Cardiac muscle cell (in vitro differentiated cells and primary cell): ENCODE results near the gene TMEM238. TPM values are rescaled to one million over a fixed set of nuclear protein-coding genes. Genes with fewer than 3 reads are reported as not detected.

ENCODE experiments used
- DNase-seq, 2 donors: peaks; one replicate each; pipeline versions ENCODE4 v3.0.0 to v3.0.0-alpha.2; 2010 to 2017; ENCODE audit warnings: low read depth in 1 of 2, low spot score in 1 of 2
- H3K27ac ChIP-seq: fragments of 200-600 bp; sonication (generic); 2 replicates; pipeline ENCODE4 v1.5.1; 2016
- H3K27me3 ChIP-seq: fragments of 200-600 bp; sonication (generic); 2 replicates; pipeline ENCODE4 v1.6.0; 2016; ENCODE audit warnings: control low read depth
- H3K36me3 ChIP-seq: fragments of 200-600 bp; sonication (generic); 2 replicates; pipeline ENCODE4 v1.5.1; 2016; ENCODE audit warnings: control low read depth
- H3K4me1 ChIP-seq: fragments of 200-600 bp; sonication (generic); 2 replicates; pipeline ENCODE4 v1.8.1; 2017; ENCODE audit warnings: low read depth, mild to moderate bottlenecking, mixed run types
- H3K4me3 ChIP-seq: fragments of 200-600 bp; sonication (generic); 2 replicates; pipeline ENCODE4 v1.5.1; 2016; ENCODE audit warnings: mild to moderate bottlenecking
- H3K9me3 ChIP-seq: fragments of 200-600 bp; sonication (generic); 2 replicates; pipeline ENCODE4 v1.5.1; 2017; ENCODE audit warnings: low read depth, mild to moderate bottlenecking, control low read depth
- polyA plus RNA-seq: library from polyadenylated mRNA; unstranded; fragments of >200 nt; fragmentation: Nextera tagmentation; extraction: Ambion mirVana; gene quantifications from 2 replicates; pipeline ENCODE4 v1.2.1, GENCODE V29; 2016
- total RNA-seq: library from RNA; depleted of rRNA; stranded (reverse); fragments of >200 nt; gene quantifications from 2 replicates; pipeline ENCODE4 v1.2.3, GENCODE V29; 2016
- TF ChIP-seq, protein P1 (sequence below): IDR thresholded peaks from 2 replicates; pipeline ENCODE4 v1.5.1; 2012; ENCODE audit warnings: low read depth, mild to moderate bottlenecking, low read length

The TMEM238 gene
- total and polyA plus RNA-seq, 2 experiments from 2014 or later, result 0.27 to 1.7 TPM

DNA sequence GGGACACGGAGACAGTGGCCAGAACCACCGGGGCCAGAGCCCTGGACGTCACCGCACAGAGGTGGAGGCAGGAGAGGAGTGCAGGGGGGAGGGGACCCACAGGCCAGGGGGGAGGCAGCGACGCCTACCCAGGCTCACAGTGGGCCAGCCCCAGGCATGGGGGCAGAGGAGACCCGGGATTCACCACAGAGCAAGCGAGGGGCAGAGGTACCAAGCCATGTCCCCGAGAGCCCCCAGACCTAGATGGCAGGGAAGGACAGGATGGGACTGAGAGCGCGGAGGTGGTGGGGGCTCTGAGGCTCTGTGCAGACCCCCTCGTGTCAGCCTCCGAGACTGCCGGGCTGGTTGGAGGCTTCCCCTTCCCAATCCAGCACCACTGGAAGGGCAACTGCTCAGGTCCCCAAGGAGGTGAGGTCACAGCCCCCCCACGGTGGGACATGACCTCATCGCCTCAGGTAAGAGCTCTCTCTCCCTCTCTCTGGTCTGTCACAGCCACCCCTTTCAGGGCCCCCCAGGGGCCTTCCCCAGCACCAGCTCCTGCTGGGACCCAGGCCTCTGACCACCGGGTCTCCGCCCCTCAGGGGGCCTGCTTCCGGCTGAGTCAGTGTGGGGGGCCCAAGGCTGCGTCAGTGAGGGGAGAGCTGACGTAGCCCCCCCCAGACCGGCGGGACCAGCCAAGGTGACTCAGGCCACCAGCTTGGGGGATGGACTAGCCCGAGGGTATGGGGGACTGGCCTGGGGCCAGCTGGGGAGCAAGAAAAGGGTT, 11.6 kb downstream of the TMEM238 start:
- Histone ChIP-seq H3K27ac (no peak overlapping the region), H3K4me1 (peaks cover 4% of the 10 kb centered on the region), H3K9me3 (no peaks in the 10 kb centered on the region), H3K36me3 (no peaks in the 10 kb centered on the region), H3K4me3 (no peak overlapping the region), H3K27me3 (peaks cover 55% of the 10 kb centered on the region)
- TF ChIP-seq, protein P1, sequence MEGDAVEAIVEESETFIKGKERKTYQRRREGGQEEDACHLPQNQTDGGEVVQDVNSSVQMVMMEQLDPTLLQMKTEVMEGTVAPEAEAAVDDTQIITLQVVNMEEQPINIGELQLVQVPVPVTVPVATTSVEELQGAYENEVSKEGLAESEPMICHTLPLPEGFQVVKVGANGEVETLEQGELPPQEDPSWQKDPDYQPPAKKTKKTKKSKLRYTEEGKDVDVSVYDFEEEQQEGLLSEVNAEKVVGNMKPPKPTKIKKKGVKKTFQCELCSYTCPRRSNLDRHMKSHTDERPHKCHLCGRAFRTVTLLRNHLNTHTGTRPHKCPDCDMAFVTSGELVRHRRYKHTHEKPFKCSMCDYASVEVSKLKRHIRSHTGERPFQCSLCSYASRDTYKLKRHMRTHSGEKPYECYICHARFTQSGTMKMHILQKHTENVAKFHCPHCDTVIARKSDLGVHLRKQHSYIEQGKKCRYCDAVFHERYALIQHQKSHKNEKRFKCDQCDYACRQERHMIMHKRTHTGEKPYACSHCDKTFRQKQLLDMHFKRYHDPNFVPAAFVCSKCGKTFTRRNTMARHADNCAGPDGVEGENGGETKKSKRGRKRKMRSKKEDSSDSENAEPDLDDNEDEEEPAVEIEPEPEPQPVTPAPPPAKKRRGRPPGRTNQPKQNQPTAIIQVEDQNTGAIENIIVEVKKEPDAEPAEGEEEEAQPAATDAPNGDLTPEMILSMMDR, result no peak
- peak in 1 of 2 donors; percentile 36 for DNase-seq

DNA sequence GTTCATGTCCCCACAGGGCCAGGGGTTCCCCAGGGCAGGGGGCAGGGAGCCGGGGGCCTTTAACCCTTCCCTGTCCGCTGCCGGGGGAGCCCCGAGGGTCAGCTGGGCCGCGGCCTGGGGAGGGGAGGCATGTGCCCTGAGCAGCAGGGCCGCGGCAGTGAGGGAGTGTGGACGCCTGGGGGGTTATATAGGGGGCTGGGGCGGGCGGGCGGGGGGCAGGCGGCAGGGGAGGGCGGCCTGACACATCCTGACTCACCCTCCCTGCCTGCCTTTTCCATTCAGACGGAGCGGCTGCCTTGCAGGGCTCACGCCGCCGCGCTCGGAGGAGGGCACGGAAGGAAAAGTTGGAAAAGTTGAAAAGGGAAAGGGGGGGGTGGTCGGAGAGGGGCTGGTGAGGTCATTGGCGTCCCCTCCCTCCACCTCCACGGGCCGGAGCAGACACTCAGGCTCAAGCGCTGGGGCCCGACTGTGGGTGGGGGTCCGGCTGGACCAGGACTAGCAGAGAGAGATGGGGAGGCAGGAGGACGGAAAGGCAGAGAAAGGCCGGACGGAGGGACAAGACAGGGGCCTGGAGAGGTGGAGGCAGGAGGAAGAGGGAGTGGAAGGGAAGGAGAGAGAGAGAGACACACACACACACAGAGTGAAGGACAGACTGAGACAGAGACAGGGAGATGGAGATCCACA, 13.6 kb downstream of the TMEM238 start, which contains the start of gene IL11:
Gene IL11, minus strand, starts transcription at position 159 of the 684 bp plus-strand sequence. Its CDS starts 153 bp downstream, at position 6.
- Histone ChIP-seq H3K4me1 (peaks cover 4% of the 10 kb centered on the region), H3K27me3 (peaks cover 50% of the 10 kb centered on the region), H3K4me3 (peak within 1 kb of the TSS; percentile 19), H3K27ac (no peak within 1 kb of the TSS), H3K9me3 (no peaks in the 10 kb centered on the region), H3K36me3 (no peaks in the 10 kb centered on the region)
- TF ChIP-seq, protein P1, result no peak
- DNase-seq, result no peak

DNA sequence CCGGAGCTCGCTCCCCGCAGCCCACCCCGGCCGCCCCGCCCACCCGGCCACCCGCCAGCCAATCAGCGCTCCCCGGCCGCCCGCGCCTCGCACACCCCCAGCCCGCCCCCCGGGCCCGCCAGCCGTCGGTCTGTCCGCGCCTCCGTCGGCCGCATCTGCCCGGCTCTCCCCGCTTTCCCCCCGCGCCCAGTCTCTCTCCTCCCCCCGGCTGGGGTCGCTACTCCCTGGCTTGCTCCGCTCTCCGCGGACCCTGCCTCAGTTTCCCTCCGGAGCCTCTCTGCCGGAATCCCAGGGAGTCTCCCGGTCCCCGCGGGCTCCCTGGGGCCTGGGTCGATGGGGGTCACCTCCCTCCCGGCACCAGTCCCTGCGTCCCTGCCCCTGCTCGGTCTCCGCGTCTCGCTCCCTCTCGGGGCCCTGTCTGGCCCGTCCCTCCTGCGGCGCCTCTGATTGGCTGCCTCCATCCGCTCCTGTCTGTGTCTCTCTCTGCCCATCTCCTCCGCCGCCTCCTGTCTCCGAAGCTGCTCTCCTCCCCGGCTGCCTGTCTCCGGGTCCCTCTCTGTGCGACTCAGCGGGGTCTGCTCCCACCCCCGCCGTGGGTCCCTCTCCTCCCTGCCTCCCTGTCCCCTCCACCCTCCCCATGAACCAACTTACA, 14.3 kb downstream of the TMEM238 start:
- Histone ChIP-seq H3K27me3 (peaks cover 50% of the 10 kb centered on the region), H3K4me1 (peaks cover 4% of the 10 kb centered on the region), H3K9me3 (no peaks in the 10 kb centered on the region), H3K4me3 (peak overlapping the region; percentile 19), H3K27ac (no peak overlapping the region), H3K36me3 (no peaks in the 10 kb centered on the region)
- TF ChIP-seq, protein P1, result no peak
- peak; percentile 48 to 53 for DNase-seq

DNA sequence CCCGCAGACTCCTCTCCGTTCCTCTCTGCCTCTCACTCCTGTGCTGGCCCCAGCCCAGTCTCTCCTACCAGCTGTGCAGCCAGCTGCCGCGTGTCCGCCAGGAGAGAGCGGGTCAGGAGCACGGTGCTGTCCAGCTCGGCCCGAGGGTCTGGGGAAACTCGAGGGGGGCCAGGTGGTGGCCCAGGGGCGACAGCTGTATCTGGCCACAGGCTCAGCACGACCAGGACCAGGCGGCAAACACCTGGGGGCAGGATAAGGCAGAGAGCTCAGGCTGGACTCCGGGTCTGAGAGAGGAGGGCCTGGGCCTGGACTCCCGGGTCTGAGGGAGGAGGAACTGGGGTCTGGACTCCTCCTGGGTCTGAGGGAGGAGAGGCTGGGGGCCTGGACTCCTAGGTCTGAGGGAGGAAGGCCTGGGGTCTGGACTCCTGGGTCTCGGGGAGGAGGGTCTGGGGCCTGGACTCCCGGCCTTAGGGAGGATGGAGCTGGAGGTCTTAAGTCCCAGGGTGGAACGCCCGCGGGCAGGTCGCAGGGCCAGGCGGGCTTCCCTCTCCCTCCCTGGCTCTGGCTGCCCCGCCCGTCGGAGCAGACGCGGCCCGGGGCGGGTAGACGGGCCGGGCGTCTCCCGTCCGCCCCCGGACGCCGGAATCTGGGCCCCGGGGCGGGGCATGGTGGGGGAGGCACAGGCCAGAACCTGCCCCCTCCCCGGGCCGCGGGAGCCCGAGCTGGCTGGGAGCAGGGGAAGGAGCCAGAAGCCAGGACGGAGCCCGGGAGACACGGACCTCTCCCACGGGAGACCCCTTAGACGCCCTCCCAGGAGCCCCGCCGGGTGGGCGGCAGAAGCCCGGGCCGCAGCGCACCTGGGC, 15.2 kb downstream of the TMEM238 start:
- TF ChIP-seq, protein P1, result no peak

DNA sequence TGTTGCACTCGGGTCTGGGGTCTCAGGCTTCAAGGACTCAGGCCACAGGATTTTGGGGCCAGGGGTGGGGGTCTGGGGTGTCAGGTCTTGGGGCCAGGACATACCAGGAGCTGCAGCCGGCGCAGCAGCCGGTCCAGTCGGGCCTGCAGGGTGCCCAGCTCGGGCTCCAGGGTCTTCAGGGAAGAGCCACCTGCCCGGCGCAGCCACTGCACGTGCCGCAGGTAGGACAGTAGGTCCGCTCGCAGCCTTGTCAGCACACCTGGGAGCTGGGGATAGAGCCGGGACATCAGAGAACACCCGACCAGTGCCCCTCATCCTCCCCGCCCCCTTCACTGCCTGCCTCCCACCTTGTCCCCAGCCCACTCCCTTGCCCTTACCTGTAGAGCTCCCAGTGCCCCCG, 16.0 kb downstream of the TMEM238 start:
- H3K4me1 ChIP-seq, result peaks cover 4% of the 10 kb centered on the region
- TF ChIP-seq, protein P1, result no peak
- peaks cover 50% of the 10 kb centered on the region for H3K27me3 ChIP-seq
- H3K27ac ChIP-seq, result no peak overlapping the region
- H3K9me3 ChIP-seq, result no peaks in the 10 kb centered on the region
- no peak overlapping the region for H3K4me3 ChIP-seq
- no peak for DNase-seq
- H3K36me3 ChIP-seq, result no peaks in the 10 kb centered on the region

More for the DNA sequence above, 15.2 kb downstream of the TMEM238 start:
- Histone ChIP-seq H3K9me3 (no peaks in the 10 kb centered on the region), H3K4me1 (peaks cover 4% of the 10 kb centered on the region), H3K27ac (no peak overlapping the region), H3K27me3 (peaks cover 50% of the 10 kb centered on the region), H3K36me3 (no peaks in the 10 kb centered on the region), H3K4me3 (peak overlapping the region; percentile 11)
- peak in 1 of 2 donors; percentile 65 for DNase-seq
